PC-9 (cell line): ENCODE results near the gene GARNL3.

Source experiments
- CTCF ChIP-seq: fragments of 200-600 bp; sonication (generic); conservative IDR thresholded peaks from 2 replicates; pipeline ENCODE4 v1.6.1; 2017; ENCODE audit warnings: mixed run types, antibody characterized with exemption, mild to moderate bottlenecking, moderate library complexity
- EZH2 ChIP-seq: fragments of 200-600 bp; sonication (generic); IDR thresholded peaks from 2 replicates; pipeline ENCODE4 v1.8.0; 2017; ENCODE audit warnings: antibody characterized with exemption, low read depth

- TF ChIP-seq CTCF = no peak
- TF ChIP-seq EZH2 = no peak
Observed at GRCh38 chr9:127314911-127315310, 50.3 kb downstream of the GARNL3 start.
